SK-N-SH (cell line): ENCODE data around the gene SYNGR3.

ENCODE experiments used
- RCOR1 ChIP-seq: fragments of 150-350 bp; IDR thresholded peaks from 2 replicates; pipeline ENCODE4 v1.6.1; 2017; ENCODE audit warnings: antibody characterized with exemption, low read length
- TCF12 ChIP-seq: IDR thresholded peaks from 2 replicates; pipeline ENCODE4 v1.4.0; 2012

- no peak for TF ChIP-seq TCF12
- no peak for TF ChIP-seq RCOR1
Measured at GRCh38 chr16:1998360-1998835, 8.6 kb downstream of the SYNGR3 start.
